ENCODE results near the gene PPP6R2.

GRCh38 chr22:50357222-50357621, 14.1 kb downstream of the PPP6R2 start:
- TF ChIP-seq, protein P1, sequence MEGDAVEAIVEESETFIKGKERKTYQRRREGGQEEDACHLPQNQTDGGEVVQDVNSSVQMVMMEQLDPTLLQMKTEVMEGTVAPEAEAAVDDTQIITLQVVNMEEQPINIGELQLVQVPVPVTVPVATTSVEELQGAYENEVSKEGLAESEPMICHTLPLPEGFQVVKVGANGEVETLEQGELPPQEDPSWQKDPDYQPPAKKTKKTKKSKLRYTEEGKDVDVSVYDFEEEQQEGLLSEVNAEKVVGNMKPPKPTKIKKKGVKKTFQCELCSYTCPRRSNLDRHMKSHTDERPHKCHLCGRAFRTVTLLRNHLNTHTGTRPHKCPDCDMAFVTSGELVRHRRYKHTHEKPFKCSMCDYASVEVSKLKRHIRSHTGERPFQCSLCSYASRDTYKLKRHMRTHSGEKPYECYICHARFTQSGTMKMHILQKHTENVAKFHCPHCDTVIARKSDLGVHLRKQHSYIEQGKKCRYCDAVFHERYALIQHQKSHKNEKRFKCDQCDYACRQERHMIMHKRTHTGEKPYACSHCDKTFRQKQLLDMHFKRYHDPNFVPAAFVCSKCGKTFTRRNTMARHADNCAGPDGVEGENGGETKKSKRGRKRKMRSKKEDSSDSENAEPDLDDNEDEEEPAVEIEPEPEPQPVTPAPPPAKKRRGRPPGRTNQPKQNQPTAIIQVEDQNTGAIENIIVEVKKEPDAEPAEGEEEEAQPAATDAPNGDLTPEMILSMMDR (IDR thresholded peaks at IDR 0.05), result no peak
- no peak for TF ChIP-seq POLR2AphosphoS5 (IDR thresholded peaks at IDR 0.05)
